Aorta (tissue), 5 donors: ENCODE results near the gene FZD8. TPM values are rescaled to one million over a fixed set of nuclear protein-coding genes. Genes with fewer than 3 reads are reported as not detected.

Experiments
- ATAC-seq: fragments of 200-7000 bp; cut with Tn5 transposase; one replicate; pipeline ENCODE4 v1.9.1; 2022; ENCODE audit warnings: moderate library complexity; ENCODE audit not compliant: low FRiP score
- DNase-seq, 2 donors: peaks; one replicate each; pipeline ENCODE4 v3.0.0-alpha.2; 2020
- H3K27ac ChIP-seq, 2 donors: one replicate each; pipeline ENCODE4 v1.5.1; 2013; ENCODE audit warnings: low read length in 2 of 2, mild to moderate bottlenecking in 2 of 2, moderate library complexity in 2 of 2, control low read depth in 1 of 2, inconsistent platforms in 1 of 2, low read depth in 1 of 2
- H3K27me3 ChIP-seq, 2 donors: one replicate each; pipeline ENCODE4 v1.6.1; 2013; ENCODE audit warnings: control low read depth in 1 of 2, low read length in 1 of 2, mild to moderate bottlenecking in 1 of 2, moderate library complexity in 1 of 2; ENCODE audit not compliant: insufficient read depth in 2 of 2, control insufficient read depth in 1 of 2
- H3K36me3 ChIP-seq, 2 donors: one replicate each; pipeline ENCODE4 v1.6.1; 2013; ENCODE audit warnings: control low read depth in 1 of 2, low read length in 1 of 2, mild to moderate bottlenecking in 1 of 2; ENCODE audit not compliant: insufficient read depth in 2 of 2, control insufficient read depth in 1 of 2
- H3K4me1 ChIP-seq, 2 donors: one replicate each; pipeline ENCODE4 v1.6.1; 2013; ENCODE audit warnings: low read length in 2 of 2, control low read depth in 1 of 2, mild to moderate bottlenecking in 1 of 2, moderate library complexity in 1 of 2; ENCODE audit not compliant: insufficient read depth in 2 of 2, control insufficient read depth in 1 of 2
- H3K4me3 ChIP-seq, 2 donors: one replicate each; pipeline ENCODE4 v1.5.1; 2013; ENCODE audit warnings: low read length in 2 of 2, control low read depth in 1 of 2, mild to moderate bottlenecking in 1 of 2
- H3K9me3 ChIP-seq: one replicate; pipeline ENCODE4 v1.6.1; 2013; ENCODE audit warnings: mild to moderate bottlenecking, low read length; ENCODE audit not compliant: control insufficient read depth
- WGBS, 2 donors: extraction: QIAGEN DNeasy Blood & Tissue Kit; methylation state at CpG; one replicate each; pipeline ENCODE4 v1.1.7; 2013; 5-methylcytosine and 5-hydroxymethylcytosine counted together
- intact Hi-C, 2 donors: fragments of 100-400 bp; cut with DNase I; formaldehyde crosslinking; loops; one replicate each; pipeline versions ENCODE4 v1.14.2 to v1.15.0; 2022
- polyA plus RNA-seq, 2 donors: library from polyadenylated mRNA; stranded (reverse); fragments of 200-250 nt; gene quantifications; one replicate each; pipeline ENCODE4 v1.2.3, GENCODE V29; 2013
- total RNA-seq, 2 donors: library from RNA; stranded (reverse); fragmentation: NEBNext Ultra II Directional; extraction: Animal tissue kit (Norgen Biotek cat#: 25700); gene quantifications; one replicate each; pipeline ENCODE4 v1.2.1, GENCODE V29; 2021
- donor health status: healthy with polysubstance abuse.
- donor health status: Bipolar disorder and iron deficiency.
- donor health status: DM: no; HTN: no; CAD: no.
- donor health status: DM: no; HTN: no; CAD: no.
- donor health status: DM: yes; HTN: yes; CAD: no.

The FZD8 gene
- total and polyA plus RNA-seq, 4 donors: 0.50 to 28.6 (median 8.7) TPM

DNA sequence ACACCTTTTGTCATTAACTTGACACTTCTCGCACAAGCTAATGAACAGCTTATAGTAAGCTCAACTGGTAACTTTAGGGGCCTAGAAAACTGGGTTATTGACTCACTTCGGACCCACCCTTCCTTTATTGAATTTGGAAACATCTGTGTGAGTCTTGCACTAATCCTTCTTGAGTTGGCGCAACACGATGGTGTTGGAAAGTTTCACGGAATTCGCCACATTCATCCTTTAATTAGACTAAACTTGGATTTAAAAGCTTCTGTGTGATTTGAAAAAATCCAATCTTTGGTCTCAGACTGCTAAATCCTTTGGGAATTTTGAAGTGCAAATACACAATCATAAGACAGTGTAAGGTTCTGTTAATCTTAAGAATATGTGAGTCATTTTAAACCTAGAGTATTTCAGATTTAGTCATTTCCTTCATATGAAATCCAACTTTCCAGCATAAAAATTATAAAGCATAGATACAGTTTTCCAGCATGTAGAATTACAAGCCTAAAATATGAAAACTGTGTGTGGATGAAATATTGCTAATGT lies 15.1 kb downstream of the FZD8 start:
- WGBS, 2 donors: 84 to 87% methylated on average over 6 of the region's 6 CpGs
- Histone ChIP-seq H3K4me1 (no peaks in the 10 kb centered on the region), H3K27ac (no peak overlapping the region), H3K9me3 (no peaks in the 10 kb centered on the region), H3K4me3 (no peak overlapping the region), H3K36me3 (no peaks in the 10 kb centered on the region), H3K27me3 (no peaks in the 10 kb centered on the region)
- no peak for DNase-seq
- intact Hi-C loops: no loop called here
- no peak for ATAC-seq

GRCh38 chr10:35614312-35614711 lies 27.8 kb downstream of the FZD8 start:
- Histone ChIP-seq H3K27ac (no peak overlapping the region), H3K36me3 (no peaks in the 10 kb centered on the region), H3K9me3 (no peaks in the 10 kb centered on the region), H3K4me1 (no peaks in the 10 kb centered on the region), H3K4me3 (no peak overlapping the region), H3K27me3 (peaks cover 0 to 3% of the 10 kb centered on the region in 2 donors)
- no peak for ATAC-seq
- WGBS, 2 donors: 55% methylated on average over 5 of the region's 5 CpGs
- DNase-seq: no peak
- intact Hi-C loops: no loop called here

GRCh38 chr10:35613597-35614226 lies 28.4 kb downstream of the FZD8 start:
- Histone ChIP-seq H3K36me3 (no peaks in the 10 kb centered on the region), H3K4me3 (no peak overlapping the region), H3K27ac (no peak overlapping the region), H3K27me3 (peaks cover 0 to 3% of the 10 kb centered on the region in 2 donors), H3K4me1 (no peaks in the 10 kb centered on the region), H3K9me3 (no peaks in the 10 kb centered on the region)
- intact Hi-C loops: no loop called here
- ATAC-seq (no peak), DNase-seq (no peak)
- WGBS, 2 donors: 54 to 55% methylated on average over 8 of the region's 8 CpGs

DNA sequence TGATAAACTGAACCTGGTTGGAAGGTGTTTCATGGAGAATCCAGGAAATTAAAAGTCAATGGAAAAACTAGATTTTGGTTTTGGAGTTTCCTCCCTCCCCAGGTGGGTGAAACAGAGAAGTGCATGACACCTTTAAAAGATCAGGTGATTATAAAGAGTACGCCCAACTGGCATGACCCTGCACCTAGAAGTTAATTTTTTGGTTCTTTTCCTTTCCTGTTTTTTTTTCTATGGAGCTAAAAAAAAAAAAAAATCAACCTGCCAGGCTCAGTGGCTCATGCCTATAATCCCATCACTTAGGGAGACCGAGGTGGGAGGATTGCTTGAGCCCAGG lies 29.0 kb downstream of the FZD8 start:
- H3K9me3 ChIP-seq: no peaks in the 10 kb centered on the region
- peaks cover 0 to 3% of the 10 kb centered on the region in 2 donors for H3K27me3 ChIP-seq
- DNase-seq (no peak), ATAC-seq (no peak)
- intact Hi-C loops: no loop called here
- 93 to 95% methylated on average over 2 of the region's 2 CpGs for WGBS, 2 donors
- H3K36me3 ChIP-seq: no peaks in the 10 kb centered on the region
- no peaks in the 10 kb centered on the region for H3K4me1 ChIP-seq
- H3K4me3 ChIP-seq: no peak overlapping the region
- no peak overlapping the region for H3K27ac ChIP-seq

DNA sequence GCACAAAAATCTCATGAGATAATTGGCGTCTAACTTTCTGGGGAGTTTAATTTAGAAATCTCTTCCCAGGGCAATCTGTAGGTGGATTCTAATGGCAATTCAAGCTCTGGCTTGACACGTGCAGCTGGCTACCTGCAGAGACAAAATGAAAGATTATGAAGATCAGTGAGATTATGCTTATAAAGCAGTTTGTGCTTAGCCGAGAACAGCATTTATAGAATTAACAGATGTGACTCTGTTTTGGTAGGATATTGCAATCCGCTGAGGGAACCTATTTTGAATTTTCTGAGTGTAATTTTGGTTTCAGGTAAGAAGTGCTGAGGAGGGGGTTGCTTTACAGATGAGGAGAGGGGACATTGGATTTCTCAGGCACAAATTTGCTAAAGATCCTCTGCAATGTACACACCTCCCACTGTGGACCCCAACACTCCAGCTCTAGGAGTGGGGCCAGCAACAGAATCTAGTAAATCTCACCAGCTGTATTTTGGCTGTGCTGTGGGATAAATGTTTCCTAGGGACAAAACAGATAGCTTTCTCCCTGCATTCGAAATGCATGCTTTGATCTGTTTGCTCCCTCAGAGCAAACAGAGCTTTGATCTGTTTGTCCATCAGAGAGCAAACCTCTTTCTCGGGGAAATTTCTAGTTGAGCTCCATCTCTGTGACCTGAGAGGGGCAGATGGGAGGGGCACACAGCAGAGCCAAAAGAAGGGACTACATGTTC lies 29.6 kb downstream of the FZD8 start:
- 72 to 75% methylated on average over 6 of the region's 6 CpGs for WGBS, 2 donors
- no peak overlapping the region for H3K4me3 ChIP-seq

DNA sequence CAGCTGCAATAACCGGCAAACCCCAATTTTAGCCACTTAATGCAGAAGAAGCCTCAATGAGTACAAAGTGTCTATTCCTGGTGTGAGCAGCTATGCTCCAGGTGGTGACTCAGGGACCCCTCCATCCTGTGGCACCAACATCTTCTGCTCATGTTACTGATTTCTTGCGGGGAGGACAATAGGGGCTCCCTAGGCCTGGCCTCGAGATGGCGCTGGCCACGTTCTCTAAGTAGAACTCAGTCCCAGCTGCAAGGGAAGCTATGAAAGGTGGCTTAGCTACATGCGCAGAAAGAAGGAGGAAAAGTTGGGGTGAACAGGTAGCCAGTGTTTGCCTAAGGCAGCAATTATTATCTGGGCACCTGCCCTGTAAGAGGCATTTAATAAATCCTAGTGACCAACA lies 30.3 kb downstream of the FZD8 start:
- intact Hi-C loops: no loop called here
- DNase-seq: no peak
- Histone ChIP-seq H3K4me1 (no peaks in the 10 kb centered on the region), H3K9me3 (no peaks in the 10 kb centered on the region), H3K27ac (no peak overlapping the region), H3K27me3 (peaks cover 0 to 3% of the 10 kb centered on the region in 2 donors), H3K4me3 (no peak overlapping the region), H3K36me3 (no peaks in the 10 kb centered on the region)
- 88 to 91% methylated on average over 6 of the region's 6 CpGs for WGBS, 2 donors
- ATAC-seq: no peak

More for the DNA sequence above, 29.6 kb downstream of the FZD8 start:
- Histone ChIP-seq H3K27ac (no peak overlapping the region), H3K27me3 (peaks cover 0 to 3% of the 10 kb centered on the region in 2 donors), H3K9me3 (no peaks in the 10 kb centered on the region), H3K36me3 (no peaks in the 10 kb centered on the region), H3K4me1 (no peaks in the 10 kb centered on the region)
- DNase-seq (no peak), ATAC-seq (no peak)
- intact Hi-C loops: no loop called here

DNA sequence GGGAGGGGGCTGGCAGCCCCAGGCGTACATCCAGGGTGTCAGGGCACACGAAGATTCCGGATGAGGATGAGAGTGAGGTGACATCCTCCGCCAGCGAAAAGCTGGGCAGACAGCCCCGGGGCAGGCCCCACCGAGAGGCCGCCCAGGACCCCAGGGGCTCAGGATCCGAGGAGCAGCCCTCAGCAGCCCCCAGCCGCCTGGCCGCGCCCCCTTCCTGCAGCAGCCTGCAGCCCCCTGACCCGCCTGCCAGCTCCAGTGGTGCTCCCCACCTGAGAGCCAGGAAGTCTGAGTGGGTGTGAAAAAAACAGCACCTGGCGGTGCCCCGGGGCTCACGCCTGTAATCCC lies 33.8 kb downstream of the FZD8 start:
- H3K36me3 ChIP-seq: no peaks in the 10 kb centered on the region
- H3K27me3 ChIP-seq: no peaks in the 10 kb centered on the region
- ATAC-seq (no peak), DNase-seq (no peak)
- H3K4me1 ChIP-seq: no peaks in the 10 kb centered on the region
- H3K4me3 ChIP-seq: no peak overlapping the region
- 74 to 80% methylated on average over 11 to 16 of the region's 16 CpGs for WGBS, 2 donors
- intact Hi-C loops: no loop called here
- no peak overlapping the region for H3K27ac ChIP-seq
- no peaks in the 10 kb centered on the region for H3K9me3 ChIP-seq

GRCh38 chr10:35607475-35608327 lies 34.4 kb downstream of the FZD8 start:
- Histone ChIP-seq H3K4me1 (no peaks in the 10 kb centered on the region), H3K4me3 (peak overlapping the region in 1 of 2 donors; percentile 30), H3K36me3 (no peaks in the 10 kb centered on the region), H3K9me3 (no peaks in the 10 kb centered on the region), H3K27ac (no peak overlapping the region), H3K27me3 (no peaks in the 10 kb centered on the region)
- intact Hi-C loops: no loop called here
- DNase-seq (no peak), ATAC-seq (peak; percentile 67)
- WGBS, 2 donors: 10 to 11% methylated on average over 78 of the region's 78 CpGs
